ENCODE results near the gene PAN2. TPM values are rescaled to one million over a fixed set of nuclear protein-coding genes. Genes with fewer than 3 reads are reported as not detected.
A peak's percentile ranks its signal among the peaks of the same experiment; 100 is the strongest.
"Not testable (repeated sequence)": the region's sequence is repeated elsewhere in the genome, so short reads cannot be mapped to it uniquely, and the experiment has no call there.

Gene PAN2
- total RNA-seq, 1 donor from 2014 or later: 101 TPM

GRCh38 chr12:56297400-56297799 is 36.4 kb downstream of the PAN2 start:
- peak overlapping the region; percentile 95 for H3K4me3 Mint-ChIP-seq (ENCODE audit: unreplicated experiment)
- H3K9me3 Mint-ChIP-seq (ENCODE audit: unreplicated experiment): peaks cover 12% of the 10 kb centered on the region
- no peaks in the 10 kb centered on the region for H3K36me3 Mint-ChIP-seq (ENCODE audit: unreplicated experiment)
- no peak overlapping the region for H3K27ac Mint-ChIP-seq (ENCODE audit: unreplicated experiment)
- peaks cover 2% of the 10 kb centered on the region for H3K27me3 Mint-ChIP-seq (ENCODE audit: unreplicated experiment)
- peaks cover 24% of the 10 kb centered on the region for H3K4me1 Mint-ChIP-seq (ENCODE audit: low read depth, unreplicated experiment)
- DNase-seq: no peak
- TF ChIP-seq CTCF (IDR thresholded peaks at IDR 0.05; ENCODE audit: partially characterized antibody, unreplicated experiment): no peak

GRCh38 chr12:56296295-56296694 is 37.5 kb downstream of the PAN2 start:
- peak overlapping the region; percentile 12 for H3K27ac Mint-ChIP-seq (ENCODE audit: unreplicated experiment)
- H3K36me3 Mint-ChIP-seq (ENCODE audit: unreplicated experiment): no peaks in the 10 kb centered on the region
- H3K9me3 Mint-ChIP-seq (ENCODE audit: unreplicated experiment): peaks cover 12% of the 10 kb centered on the region
- H3K4me1 Mint-ChIP-seq (ENCODE audit: low read depth, unreplicated experiment): peaks cover 21% of the 10 kb centered on the region
- H3K27me3 Mint-ChIP-seq (ENCODE audit: unreplicated experiment): peaks cover 2% of the 10 kb centered on the region
- DNase-seq: no peak
- no peak overlapping the region for H3K4me3 Mint-ChIP-seq (ENCODE audit: unreplicated experiment)
- TF ChIP-seq CTCF (IDR thresholded peaks at IDR 0.05; ENCODE audit: partially characterized antibody, unreplicated experiment): no peak

- Mint-ChIP-seq H3K4me1 (ENCODE audit: low read depth, unreplicated experiment) (peaks cover 13% of the 10 kb centered on the region), H3K9me3 (ENCODE audit: unreplicated experiment) (peaks cover 3% of the 10 kb centered on the region), H3K27ac (ENCODE audit: unreplicated experiment) (no peak overlapping the region), H3K36me3 (ENCODE audit: unreplicated experiment) (no peaks in the 10 kb centered on the region), H3K4me3 (ENCODE audit: unreplicated experiment) (no peak overlapping the region), H3K27me3 (ENCODE audit: unreplicated experiment) (no peaks in the 10 kb centered on the region)
- TF ChIP-seq CTCF (IDR thresholded peaks at IDR 0.05; ENCODE audit: partially characterized antibody, unreplicated experiment): no peak
- DNase-seq: no peak
Measured at GRCh38 chr12:56293795-56294194, 40.0 kb downstream of the PAN2 start.

- no peaks in the 10 kb centered on the region for H3K9me3 Mint-ChIP-seq (ENCODE audit: unreplicated experiment)
- no peak overlapping the region for H3K4me3 Mint-ChIP-seq (ENCODE audit: unreplicated experiment)
- no peak for DNase-seq
- H3K27me3 Mint-ChIP-seq (ENCODE audit: unreplicated experiment): no peaks in the 10 kb centered on the region
- no peak overlapping the region for H3K27ac Mint-ChIP-seq (ENCODE audit: unreplicated experiment)
- no peaks in the 10 kb centered on the region for H3K4me1 Mint-ChIP-seq (ENCODE audit: low read depth, unreplicated experiment)
- no peak for TF ChIP-seq CTCF (IDR thresholded peaks at IDR 0.05; ENCODE audit: partially characterized antibody, unreplicated experiment)
- H3K36me3 Mint-ChIP-seq (ENCODE audit: unreplicated experiment): no peaks in the 10 kb centered on the region
Measured at GRCh38 chr12:56288705-56289387, 45.0 kb downstream of the PAN2 start.

- H3K27me3 Mint-ChIP-seq (ENCODE audit: unreplicated experiment): peaks cover 2% of the 10 kb centered on the region
- no peak overlapping the region for H3K27ac Mint-ChIP-seq (ENCODE audit: unreplicated experiment)
- no peaks in the 10 kb centered on the region for H3K36me3 Mint-ChIP-seq (ENCODE audit: unreplicated experiment)
- DNase-seq: no peak
- TF ChIP-seq CTCF (IDR thresholded peaks at IDR 0.05; ENCODE audit: partially characterized antibody, unreplicated experiment): no peak
- H3K4me3 Mint-ChIP-seq (ENCODE audit: unreplicated experiment): no peak overlapping the region
- H3K9me3 Mint-ChIP-seq (ENCODE audit: unreplicated experiment): peaks cover 1% of the 10 kb centered on the region
- no peaks in the 10 kb centered on the region for H3K4me1 Mint-ChIP-seq (ENCODE audit: low read depth, unreplicated experiment)
Measured at GRCh38 chr12:56286044-56286830, 47.6 kb downstream of the PAN2 start.

GRCh38 chr12:56284263-56284662 is 49.5 kb downstream of the PAN2 start:
- not testable (repeated sequence) for H3K36me3 Mint-ChIP-seq (ENCODE audit: unreplicated experiment); DNase-seq; H3K27ac Mint-ChIP-seq (ENCODE audit: unreplicated experiment); H3K4me3 Mint-ChIP-seq (ENCODE audit: unreplicated experiment); H3K9me3 Mint-ChIP-seq (ENCODE audit: unreplicated experiment); H3K27me3 Mint-ChIP-seq (ENCODE audit: unreplicated experiment); H3K4me1 Mint-ChIP-seq (ENCODE audit: low read depth, unreplicated experiment)

Measured in glutamatergic neuron (in vitro differentiated cells).